ENCODE data around the gene INIP. TPM values are rescaled to one million over a fixed set of nuclear protein-coding genes. Genes with fewer than 3 reads are reported as not detected.

Gene INIP
- total and polyA plus RNA-seq, 2 of the 13 experiments (the other 11 are each of a cell fraction or from before 2014, with no cell fraction given), result 13.6 to 28.6 TPM

GRCh38 chr9:112750016-112750763, 32.3 kb upstream of the INIP start, which contains the start of gene SNX30 (continued):
- TF ChIP-seq FOSL2 (CRISPR knock-in tag; IDR thresholded peaks at IDR 0.05) (peak; percentile 38; the same call in 1 of the 2 replicates), ZNF740 (CRISPR knock-in tag; IDR thresholded peaks at IDR 0.05) (0 out of 2 replicates have a peak, but pooled peaks have one; percentile 25), SMARCC2 (IDR thresholded peaks at IDR 0.05) (no peak), TFAP4 (IDR thresholded peaks at IDR 0.05; ENCODE audit: borderline replicate concordance, low read depth) (no peak), ZNF530 (CRISPR knock-in tag; IDR thresholded peaks at IDR 0.05; ENCODE audit: low read depth) (no peak), ZSCAN25 (CRISPR knock-in tag; IDR thresholded peaks at IDR 0.05) (no peak), ZNF777 (CRISPR knock-in tag; IDR thresholded peaks at IDR 0.05) (no peak), IKZF1 (IDR thresholded peaks at IDR 0.05) (no peak), NCOA2 (CRISPR knock-in tag; IDR thresholded peaks at IDR 0.05) (peak; percentile 61), ZNF34 (CRISPR knock-in tag; IDR thresholded peaks at IDR 0.05; ENCODE audit: borderline replicate concordance) (no peak), ZNF10 (CRISPR knock-in tag; IDR thresholded peaks at IDR 0.05; ENCODE audit: borderline replicate concordance, low read depth) (no peak), ZNF552 (CRISPR knock-in tag; IDR thresholded peaks at IDR 0.05; ENCODE audit: borderline replicate concordance) (no peak), MXI1 (IDR thresholded peaks at IDR 0.05; ENCODE audit: borderline replicate concordance, low read depth, low read length) (peak; percentile 72; the same call in 1 of the 3 replicates), RFXANK (CRISPR knock-in tag; IDR thresholded peaks at IDR 0.05) (no peak), ZBTB43 (CRISPR knock-in tag; conservative IDR thresholded peaks at IDR 0.05) (no peak), SOX13 (IDR thresholded peaks at IDR 0.05) (peak; percentile 21; the same call in 1 of the 2 replicates), SOX13 (CRISPR knock-in tag; conservative IDR thresholded peaks at IDR 0.05 in 1 of 2, IDR thresholded peaks at IDR 0.05 in 1 of 2) (peak in 1 of 2 experiments; percentile 52; a peak in 2 of 4 replicates), ZNF101 (CRISPR knock-in tag; IDR thresholded peaks at IDR 0.05; ENCODE audit: borderline replicate concordance, low read depth) (no peak), KDM2A (CRISPR knock-in tag; IDR thresholded peaks at IDR 0.05; ENCODE audit: borderline replicate concordance, low read depth) (peak; percentile 88; the same call in 1 of the 2 replicates), ZIK1 (CRISPR knock-in tag; IDR thresholded peaks at IDR 0.05; ENCODE audit: borderline replicate concordance, low read depth) (no peak), ZNF570 (CRISPR knock-in tag; IDR thresholded peaks at IDR 0.05; ENCODE audit: borderline replicate concordance) (no peak), ZNF619 (CRISPR knock-in tag; IDR thresholded peaks at IDR 0.05) (peak; percentile 85; the same call in 1 of the 2 replicates), HMGXB4 (CRISPR knock-in tag; IDR thresholded peaks at IDR 0.05; ENCODE audit: borderline replicate concordance in 1 of 2, low read depth in 1 of 2) (peak; percentile 65 to 78)
